AML-193 (cell line): ENCODE results near the gene SARNP.
A peak's percentile ranks its signal among the peaks of the same experiment; 100 is the strongest.

Experiments used
- DNase-seq, 2 experiments: peaks; one replicate each; lab custom pipeline; 2025; lab: John Stamatoyannopoulos, UW

The SARNP gene

GRCh38 chr12:55724226-55724939 lies 93.1 kb downstream of the SARNP start:
- DNase-seq = peak; percentile 72

DNA sequence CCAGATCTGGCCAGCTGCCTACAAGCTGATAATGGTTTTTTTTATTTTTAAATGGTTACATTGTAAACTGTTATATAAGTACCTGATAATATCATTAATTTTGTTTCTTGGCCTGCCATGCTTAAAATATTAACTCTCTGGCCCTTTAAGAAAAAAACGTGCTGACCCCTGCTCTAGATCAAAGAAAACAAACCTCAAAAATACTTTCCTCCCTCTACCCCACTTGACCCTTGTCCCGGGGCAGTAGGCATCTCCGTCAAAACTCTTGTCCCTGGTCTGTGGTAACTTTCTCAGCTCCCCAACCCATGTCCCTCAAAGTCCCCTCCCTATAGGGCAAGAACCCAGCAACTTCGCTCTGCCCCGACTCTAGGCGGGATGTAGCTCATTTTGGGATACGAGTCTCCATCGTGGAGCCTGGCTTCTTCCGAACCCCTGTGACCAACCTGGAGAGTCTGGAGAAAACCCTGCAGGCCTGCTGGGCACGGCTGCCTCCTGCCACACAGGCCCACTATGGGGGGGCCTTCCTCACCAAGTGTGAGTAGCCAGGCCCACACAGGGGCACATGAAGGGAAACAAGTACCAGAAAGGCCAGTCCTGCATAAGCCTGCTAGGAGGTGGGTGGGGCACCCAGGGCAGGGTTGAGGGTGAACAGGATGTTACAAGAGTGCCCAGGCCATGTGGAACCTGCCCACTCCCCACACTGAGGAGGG lies 93.9 kb downstream of the SARNP start:
- DNase-seq = no peak

DNA sequence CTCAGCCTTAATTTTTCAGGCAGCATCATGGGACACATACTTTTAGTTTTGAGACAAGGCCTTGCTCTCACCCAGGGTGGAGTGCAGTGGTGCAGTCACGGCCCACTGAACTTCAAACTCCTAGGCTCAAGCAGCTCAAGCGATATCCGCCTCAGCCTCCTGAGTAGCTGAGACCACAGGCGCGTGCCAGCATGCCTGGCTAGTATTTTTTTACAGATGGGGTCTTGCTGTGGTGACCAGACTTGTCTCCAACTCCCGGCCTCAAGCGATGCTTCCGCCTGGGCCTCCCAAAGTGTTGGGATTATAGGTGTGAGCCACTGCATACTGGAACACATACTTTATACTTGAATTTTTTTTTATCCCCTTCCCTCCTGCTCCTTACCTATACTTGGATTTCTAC lies 94.6 kb downstream of the SARNP start:
- no peak for DNase-seq

- DNase-seq = no peak
Observed at GRCh38 chr12:55721601-55722213, 95.8 kb downstream of the SARNP start.

DNA sequence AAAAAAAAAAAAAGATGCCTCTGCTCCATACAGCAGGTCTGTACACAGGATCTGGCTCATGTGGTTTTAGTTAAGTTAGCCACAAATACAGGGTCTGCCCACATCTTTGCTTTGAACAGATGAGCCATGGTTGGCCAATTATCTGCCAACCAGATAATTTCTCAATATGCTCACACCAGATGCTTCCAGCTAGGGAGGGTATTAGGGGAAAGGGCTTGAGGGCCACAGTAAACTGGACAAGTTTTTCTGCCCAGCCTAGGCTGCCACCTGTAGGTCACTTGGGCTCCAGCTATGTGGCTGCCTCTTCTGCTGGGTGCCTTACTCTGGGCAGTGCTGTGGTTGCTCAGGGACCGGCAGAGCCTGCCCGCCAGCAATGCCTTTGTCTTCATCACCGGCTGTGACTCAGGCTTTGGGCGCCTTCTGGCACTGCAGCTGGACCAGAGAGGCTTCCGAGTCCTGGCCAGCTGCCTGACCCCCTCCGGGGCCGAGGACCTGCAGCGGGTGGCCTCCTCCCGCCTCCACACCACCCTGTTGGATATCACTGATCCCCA lies 96.6 kb downstream of the SARNP start:
- peak; percentile 97 to 98 for DNase-seq

- no peak for DNase-seq
Observed at GRCh38 chr12:55720071-55720564, 97.4 kb downstream of the SARNP start, which contains the start of gene RDH5. Gene RDH5 (plus strand): TSS chr12:55720393. CDS start chr12:55721185, 792 bp downstream.

GRCh38 chr12:55719371-55719770 lies 98.2 kb downstream of the SARNP start:
- DNase-seq = no peak

- no peak for DNase-seq
Observed at GRCh38 chr12:55718624-55719275, 98.8 kb downstream of the SARNP start.

GRCh38 chr12:55718015-55718414 lies 99.5 kb downstream of the SARNP start:
- no peak for DNase-seq

DNA sequence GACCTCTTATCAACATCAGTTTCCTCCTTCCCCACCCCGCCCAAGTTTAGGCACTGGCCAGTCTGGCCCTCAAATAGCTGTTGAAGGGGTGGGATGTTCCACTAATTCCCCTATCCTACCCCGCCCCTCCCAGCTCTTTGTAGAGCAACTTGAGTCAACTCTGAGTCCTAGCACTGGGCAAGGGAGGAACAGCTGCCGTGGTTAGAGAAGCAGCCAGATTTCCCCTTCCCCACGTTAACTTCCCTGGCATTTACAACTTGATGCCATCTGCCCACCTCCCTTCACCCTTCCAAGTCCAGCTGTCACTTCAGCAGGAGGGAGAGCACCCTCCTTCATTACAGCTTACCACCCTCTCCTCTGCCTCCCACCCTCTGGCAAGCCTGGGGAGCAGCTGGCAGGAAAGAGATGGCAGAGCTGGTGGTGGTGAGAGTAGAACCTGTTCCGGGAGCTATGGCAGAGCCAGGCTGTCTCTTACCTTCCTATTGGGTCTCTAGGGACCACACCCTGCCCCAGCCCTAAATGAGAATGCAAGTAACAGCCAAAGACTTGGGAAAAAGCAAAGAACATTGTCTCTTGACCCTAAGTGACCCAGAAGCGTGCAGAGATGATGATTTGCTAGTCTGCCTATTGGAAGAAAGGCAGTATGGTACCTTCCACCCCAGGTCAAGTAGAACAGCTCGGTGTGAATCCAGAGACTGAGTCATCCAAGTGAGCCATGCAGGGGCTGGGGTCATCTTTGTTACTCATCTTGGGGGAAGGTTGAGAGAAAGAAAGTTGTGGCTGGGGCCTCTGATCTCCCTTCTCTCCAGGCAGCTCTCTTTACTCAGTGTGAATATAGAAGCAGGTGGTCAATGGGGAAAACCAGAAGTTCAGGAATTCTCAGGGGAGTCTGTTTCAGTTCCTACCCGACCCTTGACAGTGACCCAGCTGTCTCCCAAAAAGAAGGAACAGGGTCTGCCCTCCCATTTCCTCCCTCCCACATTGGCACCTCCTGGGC lies 100.2 kb downstream of the SARNP start:
- no peak for DNase-seq

DNA sequence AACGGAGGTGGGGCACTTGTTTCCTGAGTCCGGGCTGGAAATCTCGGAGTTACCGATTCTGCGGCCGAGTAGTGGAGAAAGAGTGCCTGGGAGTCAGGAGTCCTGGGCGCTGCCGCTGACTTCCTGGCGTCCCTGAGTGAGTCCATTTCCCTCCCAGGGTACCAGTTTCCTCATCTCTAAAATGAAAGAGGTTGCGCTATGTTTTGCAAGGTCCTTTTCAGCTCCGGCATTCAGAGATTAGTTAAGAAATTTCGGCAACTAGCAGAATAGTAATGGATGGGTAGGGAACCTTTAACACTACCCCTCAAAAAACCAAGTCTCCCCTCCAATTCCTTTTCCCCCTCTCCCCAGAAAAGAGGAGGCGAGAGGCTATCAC lies 101.0 kb downstream of the SARNP start:
- peak; percentile 87 to 91 for DNase-seq

- DNase-seq = peak; percentile 87 to 91
Observed at GRCh38 chr12:55715833-55716581, 101.5 kb downstream of the SARNP start, which contains the start of gene BLOC1S1. Gene BLOC1S1 (plus strand): TSS chr12:55716046. CDS start chr12:55716052, 6 bp downstream.

- DNase-seq = no peak
Observed at GRCh38 chr12:55715169-55715764, 102.3 kb downstream of the SARNP start.

GRCh38 chr12:55713721-55714120 lies 103.8 kb downstream of the SARNP start:
- DNase-seq = no peak

GRCh38 chr12:55712700-55713415 lies 104.7 kb downstream of the SARNP start:
- DNase-seq = no peak

DNA sequence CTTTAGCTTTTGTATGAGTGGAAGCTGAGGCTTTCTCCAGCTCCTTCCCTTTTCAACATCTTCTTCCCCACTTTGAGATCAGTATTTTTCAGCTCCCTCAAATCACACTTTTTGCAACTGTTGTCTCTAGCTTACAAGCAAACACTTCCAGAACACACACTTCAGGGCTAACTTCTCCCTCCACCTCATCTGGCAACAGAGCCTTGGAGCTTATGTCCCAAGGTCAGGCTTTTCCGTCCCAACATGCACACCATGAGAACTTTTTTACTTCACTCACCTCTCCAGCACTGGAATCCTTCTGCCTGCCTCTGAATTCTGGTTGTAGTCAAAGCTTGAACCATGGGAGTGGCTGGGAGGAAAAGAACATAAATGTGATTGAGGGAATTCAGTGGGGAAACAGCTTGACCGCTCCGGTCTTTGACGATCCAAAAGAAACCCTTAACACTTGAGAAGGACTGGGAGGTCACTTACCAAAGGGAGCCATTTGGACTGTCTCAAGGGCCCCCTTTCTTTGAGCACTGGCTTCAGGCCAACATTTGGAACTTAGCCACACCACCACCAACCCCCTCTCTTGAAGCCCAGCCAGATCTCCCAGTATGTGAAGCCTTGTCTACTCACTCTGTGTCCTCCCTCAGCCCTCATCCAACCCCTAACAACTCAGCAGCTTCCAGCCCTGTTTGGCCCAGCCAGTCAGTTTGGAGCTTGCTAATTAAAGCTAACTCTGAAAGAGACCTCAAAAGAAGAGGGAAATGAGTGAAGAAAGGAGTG lies 105.6 kb downstream of the SARNP start:
- DNase-seq = no peak

DNA sequence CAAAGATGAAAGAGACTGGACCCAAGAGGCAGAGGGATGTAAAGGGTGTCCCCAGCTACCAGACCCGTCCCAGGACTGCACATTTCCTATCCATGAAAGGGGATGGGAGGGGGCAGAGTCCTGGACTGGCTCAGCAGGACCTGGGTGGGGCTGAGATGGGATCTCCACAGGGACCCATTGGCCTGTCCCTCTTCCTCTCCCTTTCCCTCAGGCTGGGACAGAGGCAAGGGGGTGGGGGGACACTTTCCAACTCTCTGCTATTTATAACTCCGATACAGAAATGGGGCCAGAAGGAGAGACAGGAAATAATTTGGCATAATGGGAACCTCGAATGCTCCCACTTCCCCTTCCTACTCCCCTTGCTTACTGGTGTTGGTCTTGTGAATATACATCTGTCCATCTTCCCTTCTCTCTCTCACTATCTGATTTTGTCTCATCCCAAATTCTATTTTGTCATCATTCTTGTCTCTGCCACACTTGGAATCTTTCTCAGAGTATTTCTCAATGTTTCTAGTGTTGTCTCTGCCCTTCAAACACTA lies 108.8 kb downstream of the SARNP start:
- DNase-seq = peak; percentile 11 to 28
